K562 (cell line): ENCODE measurements around the gene DGCR8. TPM values are rescaled to one million over a fixed set of nuclear protein-coding genes. Genes with fewer than 3 reads are reported as not detected.
A peak's percentile ranks its signal among the peaks of the same experiment; 100 is the strongest.

Experiments
- ATF4 ChIP-seq: fragments of 450-650 bp; formaldehyde crosslinking; IDR thresholded peaks from 2 replicates; pipeline ENCODE4 v1.4.0; 2022; ENCODE audit warnings: mild to moderate bottlenecking, moderate library complexity
- CBX8 ChIP-seq: fragments of 200-600 bp; sonication (generic); IDR thresholded peaks from 2 replicates; pipeline ENCODE4 v1.6.1; 2012; ENCODE audit warnings: borderline replicate concordance, mixed run types, low read depth, mild to moderate bottlenecking, moderate library complexity, mixed read lengths, low read length, control low read depth, inconsistent platforms; ENCODE audit not compliant: poor library complexity, severe bottlenecking; ENCODE audit errors: extremely low read depth
- CHD2 ChIP-seq: IDR thresholded peaks from 2 replicates; pipeline ENCODE4 v1.6.1; 2011; ENCODE audit warnings: low read depth, low read length
- CSDE1 ChIP-seq, 2 experiments: fragments of 450-650 bp; IDR thresholded peaks; 2 replicates each; pipeline ENCODE4 v1.6.1; 2016; ENCODE audit warnings: mild to moderate bottlenecking in 1 of 2
- EP300 ChIP-seq: IDR thresholded peaks from 2 replicates; pipeline ENCODE4 v1.6.1; 2012; ENCODE audit warnings: low read length, improper control_type of control experiment
- FUS ChIP-seq: fragments of 200-400 bp; formaldehyde crosslinking; optimal IDR thresholded peaks from 2 replicates; pipeline ENCODE3; 2017; ENCODE audit warnings: low read depth, low read length
- HIVEP1 ChIP-seq: fragments of 250-450 bp; sonication (Bioruptor Pico); IDR thresholded peaks from 2 replicates; pipeline ENCODE4 v1.4.0; 2020; ENCODE audit warnings: mild to moderate bottlenecking
- MEF2A ChIP-seq: IDR thresholded peaks from 2 replicates; pipeline ENCODE4 v1.6.1; 2011; ENCODE audit warnings: low read depth, mild to moderate bottlenecking, low read length, moderate library complexity; ENCODE audit not compliant: control insufficient read depth
- MLX ChIP-seq, 2 experiments: fragments of 450-650 bp in 1 of 2; sonication (generic) in 1 of 2; formaldehyde crosslinking; conservative IDR thresholded peaks; 2 replicates each; pipeline versions ENCODE4 v1.4.0 to v1.8.1; 2020 to 2022; ENCODE audit warnings: mild to moderate bottlenecking in 1 of 2, missing genetic modification reagents in 1 of 2
- NEUROD1 ChIP-seq: fragments of 150-350 bp; IDR thresholded peaks from 2 replicates; pipeline ENCODE4 v1.6.1; 2014; ENCODE audit warnings: borderline replicate concordance, low read length, low read depth; ENCODE audit not compliant: partially characterized antibody
- SMAD4 ChIP-seq: fragments of 250-450 bp; sonication (Bioruptor Pico); conservative IDR thresholded peaks from 2 replicates; pipeline ENCODE4 v1.8.0; 2021; ENCODE audit warnings: inconsistent platforms, mild to moderate bottlenecking, moderate library complexity
- SREBF1 ChIP-seq: fragments of 150-350 bp; IDR thresholded peaks from 2 replicates; pipeline ENCODE4 v1.6.1; 2014; ENCODE audit warnings: antibody characterized with exemption, low read depth, low read length, borderline replicate concordance
- TBP ChIP-seq: optimal IDR thresholded peaks from 2 replicates; pipeline ENCODE3; 2011; ENCODE audit warnings: low read depth, low read length, improper control_type of control experiment
- TCF7 ChIP-seq: sonication (generic); IDR thresholded peaks from 2 replicates; pipeline ENCODE4 v1.6.1; 2016; ENCODE audit warnings: antibody characterized with exemption, borderline replicate concordance
- TEAD2 ChIP-seq: fragments of 450-650 bp; IDR thresholded peaks from 2 replicates; pipeline ENCODE4 v1.6.1; 2016; ENCODE audit warnings: missing genetic modification characterization, control low read depth, missing compliant biosample characterization
- ZNF436 ChIP-seq: fragments of 250-450, 450-650 bp; sonication (Bioruptor Pico); formaldehyde crosslinking; IDR thresholded peaks from 2 replicates; pipeline ENCODE4 v1.7.0; 2020; ENCODE audit warnings: mild to moderate bottlenecking
- ZNF57 ChIP-seq: fragments of 450-650 bp; formaldehyde crosslinking; IDR thresholded peaks from 2 replicates; pipeline ENCODE4 v1.4.0; 2020; ENCODE audit warnings: mild to moderate bottlenecking, moderate library complexity
- ZSCAN32 ChIP-seq: fragments of 450-650 bp; formaldehyde crosslinking; IDR thresholded peaks from 2 replicates; pipeline ENCODE4 v1.4.0; 2020; ENCODE audit warnings: mild to moderate bottlenecking, moderate library complexity
- polyA plus RNA-seq, 8 experiments: library from polyadenylated mRNA; depleted of rRNA in 4 of 8; stranded (reverse) in 5 of 8; unstranded in 3 of 8; fragments of >200 nt; fragmentation: Nextera tagmentation in 2 of 8; fragmentation: Illumina TruSeq in 1 of 8; extraction: Ambion mirVana in 2 of 8; extraction: Trizol in 1 of 8; gene quantifications; 2 replicates each; pipeline versions ENCODE4 v1.2.1 to v1.2.3, GENCODE V29; 2011 to 2014; ENCODE audit warnings: inconsistent platforms in 1 of 8, missing spikeins in 1 of 8
- total RNA-seq, 7 experiments: library from RNA; depleted of rRNA in 6 of 7; stranded (reverse); fragments of >200 nt in 6 of 7; fragmentation: Illumina TruSeq in 2 of 7; extraction: Trizol in 2 of 7; gene quantifications; 2 replicates each; pipeline versions ENCODE4 v1.2.1 to v1.2.3, GENCODE V29; 2011 to 2021; ENCODE audit warnings: low replicate concordance in 1 of 7
- TF ChIP-seq, protein P1 (sequence below), 2 experiments: fragments of 150-350 bp in 1 of 2; IDR thresholded peaks; 2 replicates each; pipeline ENCODE4 v1.6.1; 2012 to 2016; ENCODE audit warnings: low read depth in 2 of 2, low read length in 2 of 2, mild to moderate bottlenecking in 1 of 2, moderate library complexity in 1 of 2
- TF ChIP-seq, protein P2 (sequence below): fragments of 250-450 bp; sonication (Bioruptor Pico); IDR thresholded peaks from 2 replicates; pipeline ENCODE4 v1.5.0; 2020; ENCODE audit warnings: mild to moderate bottlenecking

DGCR8 gene
- total and polyA plus RNA-seq, 9 of the 15 experiments (the other 6 are each of a cell fraction or from before 2014, with no cell fraction given), result 5.9 to 144 (median 80.1) TPM

- TF ChIP-seq, protein P1, sequence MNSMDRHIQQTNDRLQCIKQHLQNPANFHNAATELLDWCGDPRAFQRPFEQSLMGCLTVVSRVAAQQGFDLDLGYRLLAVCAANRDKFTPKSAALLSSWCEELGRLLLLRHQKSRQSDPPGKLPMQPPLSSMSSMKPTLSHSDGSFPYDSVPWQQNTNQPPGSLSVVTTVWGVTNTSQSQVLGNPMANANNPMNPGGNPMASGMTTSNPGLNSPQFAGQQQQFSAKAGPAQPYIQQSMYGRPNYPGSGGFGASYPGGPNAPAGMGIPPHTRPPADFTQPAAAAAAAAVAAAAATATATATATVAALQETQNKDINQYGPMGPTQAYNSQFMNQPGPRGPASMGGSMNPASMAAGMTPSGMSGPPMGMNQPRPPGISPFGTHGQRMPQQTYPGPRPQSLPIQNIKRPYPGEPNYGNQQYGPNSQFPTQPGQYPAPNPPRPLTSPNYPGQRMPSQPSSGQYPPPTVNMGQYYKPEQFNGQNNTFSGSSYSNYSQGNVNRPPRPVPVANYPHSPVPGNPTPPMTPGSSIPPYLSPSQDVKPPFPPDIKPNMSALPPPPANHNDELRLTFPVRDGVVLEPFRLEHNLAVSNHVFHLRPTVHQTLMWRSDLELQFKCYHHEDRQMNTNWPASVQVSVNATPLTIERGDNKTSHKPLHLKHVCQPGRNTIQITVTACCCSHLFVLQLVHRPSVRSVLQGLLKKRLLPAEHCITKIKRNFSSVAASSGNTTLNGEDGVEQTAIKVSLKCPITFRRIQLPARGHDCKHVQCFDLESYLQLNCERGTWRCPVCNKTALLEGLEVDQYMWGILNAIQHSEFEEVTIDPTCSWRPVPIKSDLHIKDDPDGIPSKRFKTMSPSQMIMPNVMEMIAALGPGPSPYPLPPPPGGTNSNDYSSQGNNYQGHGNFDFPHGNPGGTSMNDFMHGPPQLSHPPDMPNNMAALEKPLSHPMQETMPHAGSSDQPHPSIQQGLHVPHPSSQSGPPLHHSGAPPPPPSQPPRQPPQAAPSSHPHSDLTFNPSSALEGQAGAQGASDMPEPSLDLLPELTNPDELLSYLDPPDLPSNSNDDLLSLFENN (IDR thresholded peaks at IDR 0.05; ENCODE audit: low read depth in 2 of 2, low read length in 2 of 2), result peak in 1 of 2 experiments; percentile 59; a peak in 1 of 4 replicates
- no peak for TF ChIP-seq TCF7
- TF ChIP-seq CSDE1 (IDR thresholded peaks at IDR 0.05), result no peak
- no peak for TF ChIP-seq MEF2A
- TF ChIP-seq SREBF1, result 0 out of 2 replicates have a peak, but pooled peaks have one; percentile 65
- peak; percentile 76 for TF ChIP-seq TEAD2
- 0 out of 4 replicates have a peak, but pooled peaks of 1 of the 2 experiments have one; percentile 83 for TF ChIP-seq MLX (CRISPR knock-in tag; conservative IDR thresholded peaks at IDR 0.05)
- TF ChIP-seq CHD2, result no peak
- no peak for TF ChIP-seq HIVEP1 (CRISPR knock-in tag)
- no peak for TF ChIP-seq TBP
- no peak for TF ChIP-seq CBX8
- TF ChIP-seq ZSCAN32 (CRISPR knock-in tag), result no peak
- TF ChIP-seq ATF4 (CRISPR knock-in tag), result peak; percentile 35; the same call in 1 of the 2 replicates
- TF ChIP-seq, protein P2, sequence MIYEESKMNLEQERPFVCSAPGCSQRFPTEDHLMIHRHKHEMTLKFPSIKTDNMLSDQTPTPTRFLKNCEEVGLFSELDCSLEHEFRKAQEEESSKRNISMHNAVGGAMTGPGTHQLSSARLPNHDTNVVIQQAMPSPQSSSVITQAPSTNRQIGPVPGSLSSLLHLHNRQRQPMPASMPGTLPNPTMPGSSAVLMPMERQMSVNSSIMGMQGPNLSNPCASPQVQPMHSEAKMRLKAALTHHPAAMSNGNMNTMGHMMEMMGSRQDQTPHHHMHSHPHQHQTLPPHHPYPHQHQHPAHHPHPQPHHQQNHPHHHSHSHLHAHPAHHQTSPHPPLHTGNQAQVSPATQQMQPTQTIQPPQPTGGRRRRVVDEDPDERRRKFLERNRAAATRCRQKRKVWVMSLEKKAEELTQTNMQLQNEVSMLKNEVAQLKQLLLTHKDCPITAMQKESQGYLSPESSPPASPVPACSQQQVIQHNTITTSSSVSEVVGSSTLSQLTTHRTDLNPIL, result no peak
- TF ChIP-seq NEUROD1, result no peak
- TF ChIP-seq FUS, result no peak
- peak; percentile 28; the same call in 1 of the 2 replicates for TF ChIP-seq SMAD4 (CRISPR knock-in tag)
- TF ChIP-seq EP300, result peak; percentile 61; the same call in 1 of the 2 replicates
- TF ChIP-seq ZNF57, result no peak
- peak; percentile 26; the same call in 1 of the 2 replicates for TF ChIP-seq ZNF436
These were observed 3.3 kb upstream of the DGCR8 start (continued) for GRCh38 chr22:20076627-20077172.
